ENCODE measurements around the gene PDE4D.

PDE4D gene

DNA sequence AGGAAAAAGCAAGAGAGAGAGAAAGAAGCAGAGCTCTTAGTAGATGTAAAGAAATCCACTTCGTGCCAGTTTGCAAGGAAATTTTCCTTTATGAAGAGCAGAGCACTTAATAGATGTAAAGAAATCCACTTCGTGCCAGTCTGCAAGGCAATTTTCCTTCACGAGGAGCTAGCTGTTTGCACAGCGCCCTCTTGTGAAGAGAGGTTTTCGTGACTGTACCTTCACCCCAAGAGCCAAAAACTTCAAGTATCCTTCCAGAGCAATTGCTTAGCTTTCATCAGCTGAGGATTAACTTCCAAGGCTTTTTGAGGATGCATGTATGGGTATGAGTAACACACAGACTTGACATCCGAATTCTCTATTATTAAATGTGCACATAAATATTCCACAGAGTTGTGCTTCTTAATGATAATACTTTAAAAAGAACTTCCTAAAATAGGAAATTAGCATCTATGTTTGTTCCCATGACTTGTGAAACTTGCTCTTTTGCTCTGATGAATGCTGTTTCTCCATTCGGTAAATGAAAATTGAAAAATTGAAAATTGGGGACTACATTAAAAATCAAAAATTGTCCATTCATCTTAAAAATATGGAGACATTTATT, 525.6 kb downstream of the PDE4D start:
- Mint-ChIP-seq H3K27ac (no peak overlapping the region), H3K4me3 (no peak overlapping the region), H3K4me1 (no peaks in the 10 kb centered on the region), H3K9me3 (no peaks in the 10 kb centered on the region), H3K36me3 (no peaks in the 10 kb centered on the region)
- DNase-seq (ENCODE audit: low spot score in 2 of 2): peak; percentile 5 to 55
- peak; percentile 57 for ATAC-seq

DNA sequence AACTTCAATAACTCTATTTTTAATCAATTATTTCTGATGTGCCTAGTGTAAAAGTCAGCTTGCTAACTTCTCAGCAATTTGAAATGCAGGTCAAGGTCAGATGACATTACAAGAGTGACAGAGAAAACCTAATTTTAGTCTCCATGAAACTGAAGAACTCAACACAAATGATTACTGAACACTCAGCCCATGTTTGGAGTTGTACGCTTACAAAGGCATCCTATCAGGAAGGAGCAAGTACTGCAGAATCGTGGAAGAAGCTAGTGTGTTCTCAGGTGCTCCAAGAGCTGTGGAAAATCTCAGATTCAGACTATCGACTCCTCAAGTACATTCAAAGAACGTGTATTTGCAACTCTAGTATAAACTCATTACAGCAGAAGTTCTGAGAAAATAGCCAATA, 526.7 kb downstream of the PDE4D start:
- H3K27ac Mint-ChIP-seq: no peak overlapping the region
- DNase-seq (ENCODE audit: low spot score in 2 of 2) (no peak), ATAC-seq (no peak)
- no peaks in the 10 kb centered on the region for H3K4me1 Mint-ChIP-seq
- H3K9me3 Mint-ChIP-seq: no peaks in the 10 kb centered on the region
- no peak overlapping the region for H3K4me3 Mint-ChIP-seq
- H3K36me3 Mint-ChIP-seq: no peaks in the 10 kb centered on the region

DNA sequence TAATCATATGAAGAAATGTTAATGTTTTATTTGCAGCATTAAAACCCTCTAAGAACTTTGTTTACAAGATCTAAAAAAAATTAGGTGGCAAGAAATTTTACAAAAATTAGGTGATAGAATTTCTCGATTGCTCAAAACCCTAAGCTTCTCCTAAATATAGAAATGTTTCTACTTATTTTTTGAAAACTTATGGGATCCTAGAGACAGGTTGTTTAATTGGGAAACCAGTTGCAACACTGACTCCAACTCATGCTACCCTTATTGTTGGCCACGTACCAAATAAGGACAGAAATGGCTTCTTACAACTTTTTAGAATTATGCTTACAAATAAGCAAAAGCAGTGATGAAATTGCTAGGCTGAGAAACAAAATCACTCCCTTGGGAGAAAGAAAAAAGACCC, 531.1 kb downstream of the PDE4D start:
- Mint-ChIP-seq H3K9me3 (no peaks in the 10 kb centered on the region), H3K4me1 (no peaks in the 10 kb centered on the region), H3K27ac (no peak overlapping the region), H3K36me3 (no peaks in the 10 kb centered on the region), H3K4me3 (no peak overlapping the region)
- ATAC-seq (no peak), DNase-seq (ENCODE audit: low spot score in 2 of 2) (no peak)

DNA sequence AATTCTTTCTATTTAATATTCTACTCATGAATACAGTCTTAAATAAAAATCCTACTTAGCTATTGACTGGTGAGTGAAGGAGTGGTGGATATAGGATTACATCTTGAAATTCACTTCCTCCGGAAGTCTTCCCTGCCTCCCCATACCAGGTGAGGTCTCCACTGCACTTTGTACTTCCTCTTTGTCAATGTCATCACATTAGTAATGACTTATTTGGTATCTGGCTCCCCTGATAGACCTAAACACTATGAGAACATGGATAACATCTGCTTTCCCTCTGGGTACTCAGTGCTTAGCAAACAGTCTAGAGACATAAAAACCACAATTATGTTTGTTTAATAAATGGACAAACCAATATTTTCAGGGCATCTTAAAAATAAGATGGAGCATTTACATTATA, 532.1 kb downstream of the PDE4D start:
- Mint-ChIP-seq H3K4me3 (no peak overlapping the region), H3K9me3 (no peaks in the 10 kb centered on the region), H3K27ac (no peak overlapping the region), H3K4me1 (no peaks in the 10 kb centered on the region), H3K36me3 (no peaks in the 10 kb centered on the region)
- ATAC-seq (no peak), DNase-seq (ENCODE audit: low spot score in 2 of 2) (no peak)

DNA sequence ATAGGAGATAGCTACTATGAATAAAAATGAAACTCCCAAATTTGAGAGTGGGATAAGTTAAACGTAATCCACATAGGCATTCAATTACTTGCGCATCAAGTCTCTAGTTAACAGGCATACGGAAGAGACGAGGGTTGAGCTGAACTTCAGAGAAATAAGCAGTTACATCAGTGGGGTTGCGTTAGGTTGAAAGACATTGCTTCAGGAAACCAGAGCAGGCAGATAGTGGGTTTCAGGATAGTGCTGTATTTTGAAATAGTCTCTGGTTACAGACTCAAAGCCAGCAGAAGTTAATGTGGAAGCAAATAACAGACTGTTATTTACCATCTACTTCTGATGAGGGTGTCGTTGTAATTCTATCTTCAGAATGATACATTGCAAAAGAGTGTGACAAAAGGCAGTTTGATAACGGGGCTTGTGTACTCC, 533.4 kb downstream of the PDE4D start:
- no peaks in the 10 kb centered on the region for H3K4me1 Mint-ChIP-seq
- H3K27ac Mint-ChIP-seq: no peak overlapping the region
- H3K4me3 Mint-ChIP-seq: no peak overlapping the region
- ATAC-seq (no peak), DNase-seq (ENCODE audit: low spot score in 2 of 2) (no peak)
- no peaks in the 10 kb centered on the region for H3K9me3 Mint-ChIP-seq
- no peaks in the 10 kb centered on the region for H3K36me3 Mint-ChIP-seq

DNA sequence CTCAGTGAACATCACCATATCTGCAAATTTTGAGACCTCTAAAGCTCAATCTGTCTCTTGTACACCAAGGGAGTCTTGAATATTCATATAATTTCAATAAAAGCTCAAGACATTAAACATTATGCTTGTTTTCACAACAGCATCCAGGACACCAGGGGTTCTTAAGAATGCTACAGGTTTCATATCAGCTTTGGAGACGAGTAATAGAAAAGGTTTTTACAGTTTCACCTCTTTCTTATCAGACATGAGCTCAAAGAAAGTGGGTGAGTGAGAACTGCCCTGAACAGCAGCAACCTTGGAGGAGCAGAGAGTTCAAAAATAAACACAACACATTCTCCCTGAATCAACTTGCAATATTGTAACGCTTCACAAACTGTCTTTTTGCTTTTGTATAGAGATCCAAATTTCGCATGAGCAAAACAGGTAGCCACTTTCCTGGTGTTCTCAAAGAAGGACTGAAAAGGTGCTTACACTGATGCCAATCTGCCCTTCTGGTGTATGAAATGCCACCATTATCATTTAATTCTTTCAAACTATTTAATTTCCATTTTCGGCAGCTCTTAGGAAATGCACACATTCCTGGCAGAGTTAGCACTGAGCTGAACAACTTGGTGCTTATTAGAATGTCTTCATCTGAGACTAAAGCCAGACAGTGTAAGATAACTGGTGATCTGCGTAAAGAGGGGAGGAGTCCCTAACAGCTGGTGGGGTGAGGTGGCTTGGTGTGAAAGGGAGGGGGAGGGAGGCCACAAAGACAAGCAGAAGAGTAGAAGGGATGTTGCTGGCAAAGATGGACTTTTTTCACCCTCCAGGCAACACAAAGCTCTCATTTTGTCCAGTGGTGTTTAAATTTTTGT, 535.3 kb downstream of the PDE4D start:
- H3K4me3 Mint-ChIP-seq: no peak overlapping the region
- no peaks in the 10 kb centered on the region for H3K4me1 Mint-ChIP-seq
- no peak overlapping the region for H3K27ac Mint-ChIP-seq
- no peak for DNase-seq (ENCODE audit: low spot score in 2 of 2)
- ATAC-seq: no peak
- H3K36me3 Mint-ChIP-seq: no peaks in the 10 kb centered on the region
- no peaks in the 10 kb centered on the region for H3K9me3 Mint-ChIP-seq

DNA sequence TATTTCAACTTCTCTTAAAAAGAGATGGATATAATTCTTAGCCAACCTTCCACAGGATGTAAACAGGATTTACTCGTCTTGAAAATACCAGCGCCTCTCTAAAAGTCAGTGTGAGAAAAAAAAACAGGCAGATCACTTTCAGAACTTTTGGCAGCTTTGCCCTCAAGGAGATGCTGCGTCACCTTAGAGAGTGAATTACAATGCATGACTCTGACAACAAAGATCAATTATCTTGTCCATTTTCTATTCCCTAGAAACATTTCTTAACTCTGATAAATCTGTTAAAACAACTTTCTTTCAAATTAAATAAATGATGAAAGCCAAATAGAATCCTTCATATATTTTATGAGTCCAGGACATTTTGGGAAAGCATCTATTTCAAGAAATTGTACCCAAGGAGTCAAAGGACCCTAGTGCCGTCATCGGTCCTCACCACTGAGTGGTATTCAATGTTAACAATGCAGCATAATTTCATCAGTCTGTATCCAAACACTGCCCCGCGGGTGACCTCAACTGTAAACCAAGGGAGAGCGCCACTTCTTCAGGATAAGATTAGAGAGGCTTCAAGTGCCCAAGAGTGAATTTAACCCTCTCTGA, 536.0 kb downstream of the PDE4D start:
- H3K9me3 Mint-ChIP-seq: no peaks in the 10 kb centered on the region
- H3K4me1 Mint-ChIP-seq: no peaks in the 10 kb centered on the region
- no peak for DNase-seq (ENCODE audit: low spot score in 2 of 2)
- no peak for ATAC-seq
- H3K27ac Mint-ChIP-seq: no peak overlapping the region
- no peaks in the 10 kb centered on the region for H3K36me3 Mint-ChIP-seq
- H3K4me3 Mint-ChIP-seq: no peak overlapping the region

DNA sequence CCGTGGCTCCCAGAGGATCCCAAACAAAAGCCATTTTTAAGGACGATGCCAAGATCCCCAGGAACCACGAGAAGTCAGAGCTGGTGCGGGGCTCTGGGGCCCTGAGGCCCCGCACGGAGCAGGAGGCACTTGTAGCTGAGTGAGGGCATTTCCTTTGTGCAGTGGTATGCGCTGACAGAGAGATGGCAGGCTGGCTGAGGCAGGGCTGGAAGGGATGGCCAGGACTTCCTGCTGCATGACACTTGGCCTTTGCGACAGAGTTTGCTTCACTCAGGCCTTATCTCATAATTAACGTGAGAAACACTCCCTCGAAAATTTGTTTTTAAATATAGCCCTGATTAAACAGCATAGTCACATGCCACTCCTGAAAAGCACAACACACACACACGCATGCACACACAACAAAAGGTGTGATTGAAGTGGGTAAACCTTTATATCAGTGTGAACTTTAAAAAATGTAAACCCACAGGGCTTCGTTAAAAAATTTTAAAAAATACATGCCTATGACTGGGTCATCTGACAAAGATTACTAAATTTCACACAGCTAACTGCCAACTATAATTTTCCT, 536.6 kb downstream of the PDE4D start:
- no peaks in the 10 kb centered on the region for H3K36me3 Mint-ChIP-seq
- peak; percentile 55 for ATAC-seq
- H3K4me3 Mint-ChIP-seq: no peak overlapping the region
- H3K4me1 Mint-ChIP-seq: no peaks in the 10 kb centered on the region
- DNase-seq (ENCODE audit: low spot score in 2 of 2): no peak
- H3K27ac Mint-ChIP-seq: no peak overlapping the region
- H3K9me3 Mint-ChIP-seq: no peaks in the 10 kb centered on the region

DNA sequence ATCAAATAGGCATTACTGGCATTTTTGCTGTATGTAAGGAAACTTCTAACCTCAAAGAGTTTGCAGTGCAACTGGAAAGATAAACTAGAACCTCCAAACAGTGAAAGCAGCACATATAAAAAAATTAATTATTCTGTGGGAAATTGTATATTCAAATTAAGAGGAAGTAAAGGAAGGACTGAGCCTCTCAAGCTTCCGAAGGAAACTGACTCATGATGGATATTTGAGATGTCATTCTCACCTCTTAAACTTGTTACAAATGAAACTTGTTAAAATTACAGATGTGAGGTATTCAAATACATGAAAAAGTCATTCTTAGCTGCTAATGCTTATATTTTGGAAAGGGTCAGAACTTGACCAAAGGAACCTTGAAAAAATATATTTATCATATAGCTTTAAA, 538.7 kb downstream of the PDE4D start:
- no peak for DNase-seq (ENCODE audit: low spot score in 2 of 2)
- Mint-ChIP-seq H3K4me3 (no peak overlapping the region), H3K9me3 (no peaks in the 10 kb centered on the region), H3K27ac (no peak overlapping the region), H3K4me1 (no peaks in the 10 kb centered on the region), H3K36me3 (no peaks in the 10 kb centered on the region)
- no peak for ATAC-seq

DNA sequence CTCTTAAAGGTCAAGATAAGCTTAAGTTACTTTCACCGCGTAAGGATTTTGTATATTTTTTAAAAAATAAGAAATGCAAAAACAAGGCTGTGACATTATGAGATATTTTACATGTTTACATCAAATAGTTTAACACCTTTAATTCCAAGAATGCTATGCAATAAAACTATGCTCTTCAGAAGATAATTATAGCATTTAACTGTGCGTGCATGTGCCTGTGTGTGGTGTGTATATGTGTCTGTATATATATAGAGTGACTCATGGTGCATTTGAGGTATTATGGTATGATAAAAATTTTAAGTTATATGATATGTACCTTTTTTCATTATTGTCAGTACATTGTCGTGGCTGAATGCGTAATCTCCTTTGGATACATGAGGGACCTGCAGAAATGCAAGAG, 539.3 kb downstream of the PDE4D start:
- ATAC-seq: no peak
- H3K4me3 Mint-ChIP-seq: no peak overlapping the region
- no peaks in the 10 kb centered on the region for H3K4me1 Mint-ChIP-seq
- no peak for DNase-seq (ENCODE audit: low spot score in 2 of 2)
- no peaks in the 10 kb centered on the region for H3K36me3 Mint-ChIP-seq
- H3K9me3 Mint-ChIP-seq: no peaks in the 10 kb centered on the region
- H3K27ac Mint-ChIP-seq: no peak overlapping the region

DNA sequence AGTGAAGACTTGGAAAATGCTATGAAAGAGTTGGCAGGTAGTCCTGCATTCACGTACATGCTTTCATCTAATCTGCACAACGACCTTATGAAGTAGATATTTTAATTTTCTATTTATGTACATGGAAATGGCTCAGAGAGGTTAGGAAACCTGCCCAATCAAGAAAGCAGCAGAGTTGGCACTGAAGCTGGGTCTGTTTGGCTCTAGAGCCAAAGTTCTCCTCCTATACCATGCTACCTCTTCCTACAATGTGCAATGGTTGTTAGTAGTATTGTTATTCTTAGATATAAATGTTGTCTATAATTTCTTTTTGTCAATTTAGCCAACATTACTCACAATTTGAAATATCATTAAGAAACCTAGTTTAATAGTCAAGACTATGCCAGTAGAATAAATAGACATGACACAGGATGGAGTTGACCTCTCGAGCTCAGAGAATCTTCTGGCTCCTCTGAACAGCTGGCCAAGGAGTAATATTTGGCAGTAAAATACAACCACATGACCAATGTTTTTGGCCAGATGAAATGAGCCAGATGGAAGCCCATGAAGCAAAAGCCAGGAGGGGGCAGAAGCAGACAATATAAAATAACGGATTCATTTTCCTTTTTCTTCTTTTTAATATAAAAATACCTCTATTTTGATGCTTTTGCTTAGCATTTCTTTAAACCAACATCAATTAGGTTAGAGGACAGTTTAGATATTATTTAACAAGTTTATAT, 542.3 kb downstream of the PDE4D start:
- Mint-ChIP-seq H3K9me3 (no peaks in the 10 kb centered on the region), H3K4me1 (no peaks in the 10 kb centered on the region), H3K4me3 (no peak overlapping the region), H3K36me3 (no peaks in the 10 kb centered on the region), H3K27ac (no peak overlapping the region)
- no peak for DNase-seq (ENCODE audit: low spot score in 2 of 2)
- ATAC-seq: no peak

DNA sequence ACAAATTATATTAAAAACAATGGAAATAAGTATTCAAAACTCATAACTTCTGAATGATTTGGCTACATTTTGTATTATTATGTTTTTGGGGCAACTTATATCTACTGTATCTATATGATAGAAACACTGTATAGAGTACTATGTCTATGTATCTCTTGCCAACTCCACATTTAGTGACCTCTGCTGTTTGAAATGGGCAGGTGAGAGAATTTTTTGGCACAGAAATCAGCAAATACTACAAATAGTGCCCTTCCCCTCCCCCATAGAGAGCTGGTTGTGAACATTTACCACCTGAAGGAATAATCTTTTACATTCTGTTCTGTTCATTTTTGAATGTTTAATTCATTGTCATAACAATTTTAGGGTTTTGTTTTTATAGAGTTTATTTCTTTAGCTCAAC, 545.3 kb downstream of the PDE4D start:
- ATAC-seq (no peak), DNase-seq (ENCODE audit: low spot score in 2 of 2) (no peak)
- no peaks in the 10 kb centered on the region for H3K4me1 Mint-ChIP-seq
- no peaks in the 10 kb centered on the region for H3K36me3 Mint-ChIP-seq
- H3K4me3 Mint-ChIP-seq: no peak overlapping the region
- no peaks in the 10 kb centered on the region for H3K9me3 Mint-ChIP-seq
- H3K27ac Mint-ChIP-seq: no peak overlapping the region

DNA sequence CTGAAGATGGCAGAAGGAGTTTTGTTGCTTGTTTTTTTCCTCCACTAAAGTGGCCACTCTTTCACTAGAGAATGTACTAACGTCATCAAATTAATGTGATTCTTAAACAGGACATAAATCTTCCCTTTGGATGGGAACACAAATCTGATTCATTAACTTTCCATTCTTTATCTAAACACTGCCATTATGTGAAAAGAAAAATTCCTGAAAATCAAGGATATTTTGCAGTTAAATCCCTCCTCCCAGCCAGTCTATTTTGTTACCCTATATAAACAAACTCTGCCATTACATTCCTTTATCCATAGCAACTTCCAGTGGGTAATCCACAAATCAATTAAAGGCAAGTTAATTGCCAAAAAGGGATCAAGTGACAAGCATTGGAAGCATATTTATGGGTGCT, 546.5 kb downstream of the PDE4D start:
- H3K36me3 Mint-ChIP-seq: no peaks in the 10 kb centered on the region
- no peak overlapping the region for H3K27ac Mint-ChIP-seq
- ATAC-seq: no peak
- no peaks in the 10 kb centered on the region for H3K4me1 Mint-ChIP-seq
- DNase-seq (ENCODE audit: low spot score in 2 of 2): no peak
- H3K9me3 Mint-ChIP-seq: no peaks in the 10 kb centered on the region
- H3K4me3 Mint-ChIP-seq: no peak overlapping the region

DNA sequence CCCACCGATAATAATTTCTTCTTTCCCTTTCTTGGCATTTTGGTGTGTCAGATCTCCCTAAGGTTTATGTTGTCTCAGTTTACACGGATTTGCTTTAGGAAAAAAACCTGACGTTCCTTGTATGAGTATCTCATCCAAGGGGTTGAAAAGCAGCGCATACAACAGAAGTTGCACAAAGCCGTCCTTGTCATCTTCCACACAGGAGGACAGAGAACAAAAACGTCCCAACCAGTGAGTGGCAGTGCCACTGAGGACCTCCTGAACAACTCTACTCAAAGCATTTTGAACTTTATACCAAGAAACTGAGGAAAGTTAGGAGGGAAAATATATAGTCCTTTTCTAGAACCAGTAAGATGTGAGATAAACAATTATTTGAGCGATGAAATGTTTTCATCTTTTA, 547.0 kb downstream of the PDE4D start:
- DNase-seq (ENCODE audit: low spot score in 2 of 2): no peak
- no peaks in the 10 kb centered on the region for H3K9me3 Mint-ChIP-seq
- no peaks in the 10 kb centered on the region for H3K36me3 Mint-ChIP-seq
- no peak overlapping the region for H3K27ac Mint-ChIP-seq
- H3K4me1 Mint-ChIP-seq: no peaks in the 10 kb centered on the region
- no peak overlapping the region for H3K4me3 Mint-ChIP-seq
- no peak for ATAC-seq

DNA sequence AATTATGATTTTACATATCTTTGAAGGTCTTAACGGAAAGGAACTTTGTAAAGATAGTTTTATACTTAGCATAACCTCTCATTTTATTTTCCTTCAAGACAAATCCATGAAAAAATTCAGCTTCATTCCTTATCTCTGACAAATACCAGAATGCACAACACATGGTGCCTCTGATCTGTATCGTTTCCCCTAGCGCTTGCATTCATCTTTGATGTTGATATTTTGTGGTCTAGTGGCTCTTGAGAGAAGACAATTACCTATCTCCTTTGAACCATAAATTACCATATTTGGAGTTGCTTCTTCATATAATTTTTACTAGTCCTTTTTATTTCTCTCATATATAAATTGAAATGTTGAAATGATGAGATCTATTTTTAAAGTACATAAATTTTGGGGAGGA, 551.3 kb downstream of the PDE4D start:
- H3K36me3 Mint-ChIP-seq: no peaks in the 10 kb centered on the region
- no peak overlapping the region for H3K4me3 Mint-ChIP-seq
- ATAC-seq: no peak
- H3K9me3 Mint-ChIP-seq: no peaks in the 10 kb centered on the region
- H3K4me1 Mint-ChIP-seq: no peaks in the 10 kb centered on the region
- no peak for DNase-seq (ENCODE audit: low spot score in 2 of 2)
- no peak overlapping the region for H3K27ac Mint-ChIP-seq

Data from stimulated activated effector memory CD8-positive, alpha-beta T cell treated with anti-CD3 and anti-CD28 coated beads, Interleukin-12 subunit alpha, Interleukin-12 subunit beta, amount 100 ng/mL, for 72 hours (primary cell).